ENCODE measurements around the gene DCTN2. TPM values are rescaled to one million over a fixed set of nuclear protein-coding genes. Genes with fewer than 3 reads are reported as not detected.

Gene DCTN2
- total RNA-seq, 2 experiments from 2014 or later: 68.4 to 97.2 TPM

- no peak overlapping the region for H3K4me3 ChIP-seq (ENCODE audit: low read depth, low read length, poor library complexity, severe bottlenecking)
- intact Hi-C loops (cut with micrococcal nuclease; ENCODE audit: unreplicated experiment): no loop called here
- H3K4me1 ChIP-seq (ENCODE audit: insufficient read depth, low read length, poor library complexity, severe bottlenecking): peaks cover 2% of the 10 kb centered on the region
- TF ChIP-seq CTCF (conservative IDR thresholded peaks at IDR 0.05; ENCODE audit: low read length) (no peak), EZH2phosphoT487 (IDR thresholded peaks at IDR 0.05; ENCODE audit: borderline replicate concordance, low read depth, low read length) (no peak)
- peaks cover 4% of the 10 kb centered on the region for H3K79me2 ChIP-seq (ENCODE audit: insufficient read depth, low read depth, low read length)
- no TSS peak for BruUV-seq (replicated peaks)
- peaks cover 95% of the 10 kb centered on the region for H3K36me3 ChIP-seq (ENCODE audit: insufficient read depth, low read length)
- no peaks in the 10 kb centered on the region for H3K9me2 ChIP-seq (ENCODE audit: insufficient read depth, low read length)
- H4K20me1 ChIP-seq (ENCODE audit: insufficient read depth, low read length): no peaks in the 10 kb centered on the region
- H3K27ac ChIP-seq (ENCODE audit: low read depth, low read length, poor library complexity, severe bottlenecking): no peak overlapping the region
- no peak overlapping the region for H3K4me2 ChIP-seq (ENCODE audit: low read length)
- ChIA-PET POLR2A (interaction anchor here (0.6 to 1.3 kb wide), 3 partner anchors 11 to 851 kb away, joined by 3 to 10 read pairs (median 5); no protein-coding TSS in a partner anchor), CTCF (ENCODE audit: unreplicated experiment) (no interaction called here)
- H3K9me3 ChIP-seq (ENCODE audit: low read length): no peaks in the 10 kb centered on the region
- no peak overlapping the region for H2AFZ ChIP-seq (ENCODE audit: low read length)
- DNase-seq (ENCODE audit: low spot score): no peak
These were observed 33.7 kb downstream of the DCTN2 start for GRCh38 chr12:57513266-57513665.

- no peak for DNase-seq (ENCODE audit: low spot score)
- H4K20me1 ChIP-seq (ENCODE audit: insufficient read depth, low read length): no peaks in the 10 kb centered on the region
- no peaks in the 10 kb centered on the region for H3K4me1 ChIP-seq (ENCODE audit: insufficient read depth, low read length, poor library complexity, severe bottlenecking)
- peaks cover 89% of the 10 kb centered on the region for H3K36me3 ChIP-seq (ENCODE audit: insufficient read depth, low read length)
- intact Hi-C loops (cut with micrococcal nuclease; ENCODE audit: unreplicated experiment): no loop called here
- no peaks in the 10 kb centered on the region for H3K79me2 ChIP-seq (ENCODE audit: insufficient read depth, low read depth, low read length)
- no peak overlapping the region for H2AFZ ChIP-seq (ENCODE audit: low read length)
- ChIA-PET CTCF (ENCODE audit: unreplicated experiment) (no interaction called here), POLR2A (interaction anchor here (0.6 to 1.3 kb wide), 3 partner anchors 13 to 850 kb away, joined by 3 to 10 read pairs (median 3); no protein-coding TSS in a partner anchor)
- H3K9me2 ChIP-seq (ENCODE audit: insufficient read depth, low read length): no peaks in the 10 kb centered on the region
- no peak overlapping the region for H3K4me3 ChIP-seq (ENCODE audit: low read depth, low read length, poor library complexity, severe bottlenecking)
- no peak for TF ChIP-seq EZH2phosphoT487 (IDR thresholded peaks at IDR 0.05; ENCODE audit: borderline replicate concordance, low read depth, low read length)
- no peak for TF ChIP-seq CTCF (conservative IDR thresholded peaks at IDR 0.05; ENCODE audit: low read length)
- H3K4me2 ChIP-seq (ENCODE audit: low read length): no peak overlapping the region
- H3K27ac ChIP-seq (ENCODE audit: low read depth, low read length, poor library complexity, severe bottlenecking): no peak overlapping the region
- H3K9me3 ChIP-seq (ENCODE audit: low read length): no peaks in the 10 kb centered on the region
- BruUV-seq (replicated peaks): no TSS peak
These were observed 34.3 kb downstream of the DCTN2 start for GRCh38 chr12:57512665-57513064.

GRCh38 chr12:57511588-57512325, 35.2 kb downstream of the DCTN2 start:
- Histone ChIP-seq H3K4me1 (ENCODE audit: insufficient read depth, low read length, poor library complexity, severe bottlenecking) (no peaks in the 10 kb centered on the region), H3K79me2 (ENCODE audit: insufficient read depth, low read depth, low read length) (no peaks in the 10 kb centered on the region), H3K9me2 (ENCODE audit: insufficient read depth, low read length) (no peaks in the 10 kb centered on the region), H4K20me1 (ENCODE audit: insufficient read depth, low read length) (no peaks in the 10 kb centered on the region), H3K4me3 (ENCODE audit: low read depth, low read length, poor library complexity, severe bottlenecking) (no peak overlapping the region), H3K4me2 (ENCODE audit: low read length) (no peak overlapping the region), H2AFZ (ENCODE audit: low read length) (no peak overlapping the region), H3K9me3 (ENCODE audit: low read length) (no peaks in the 10 kb centered on the region), H3K36me3 (ENCODE audit: insufficient read depth, low read length) (peaks cover 80% of the 10 kb centered on the region), H3K27ac (ENCODE audit: low read depth, low read length, poor library complexity, severe bottlenecking) (no peak overlapping the region)
- no peak for DNase-seq (ENCODE audit: low spot score)
- BruUV-seq (replicated peaks): no TSS peak
- TF ChIP-seq CTCF (conservative IDR thresholded peaks at IDR 0.05; ENCODE audit: low read length) (no peak), EZH2phosphoT487 (IDR thresholded peaks at IDR 0.05; ENCODE audit: borderline replicate concordance, low read depth, low read length) (no peak)
- ChIA-PET CTCF (ENCODE audit: unreplicated experiment) (no interaction called here), POLR2A (interaction anchor here (1.1 kb wide), 1 partner anchor 12 kb away, joined by 3 read pairs; no protein-coding TSS in a partner anchor)
- intact Hi-C loops (cut with micrococcal nuclease; ENCODE audit: unreplicated experiment): no loop called here
